ENCODE measurements around the gene CNN3.

- TF ChIP-seq CTCF (IDR thresholded peaks at IDR 0.05) (no peak), NR2C2 (CRISPR knock-in tag; IDR thresholded peaks at IDR 0.05) (no peak), TP53 (CRISPR knock-in tag; IDR thresholded peaks at IDR 0.05) (no peak), CBFB (CRISPR knock-in tag; IDR thresholded peaks at IDR 0.05; ENCODE audit: low read depth) (no peak), SP1 (CRISPR knock-in tag; conservative IDR thresholded peaks at IDR 0.05) (no peak), JUN (CRISPR knock-in tag; IDR thresholded peaks at IDR 0.05) (no peak), TCF7 (CRISPR knock-in tag; IDR thresholded peaks at IDR 0.05; ENCODE audit: low read depth) (no peak), ESRRA (CRISPR knock-in tag; IDR thresholded peaks at IDR 0.05; ENCODE audit: borderline replicate concordance) (no peak), CREB1 (CRISPR knock-in tag; IDR thresholded peaks at IDR 0.05) (no peak), KAT7 (CRISPR knock-in tag; IDR thresholded peaks at IDR 0.05; ENCODE audit: borderline replicate concordance) (no peak), TEAD4 (CRISPR knock-in tag; IDR thresholded peaks at IDR 0.05) (no peak), USF2 (CRISPR knock-in tag; IDR thresholded peaks at IDR 0.05) (no peak)
Measured at GRCh38 chr1:94917251-94917650, 9.7 kb downstream of the CNN3 start.
